HG03196 (cell line): ENCODE data around the gene ROBO2.

Experiments
- ATAC-seq: cut with Tn5 transposase; IDR thresholded peaks from one replicate; pipeline ENCODE4 v1.9.1; 2021; ENCODE audit not compliant: unreplicated experiment

ROBO2 gene

GRCh38 chr3:77051591-77051990, 11.7 kb downstream of the ROBO2 start:
- ATAC-seq = no peak

- no peak for ATAC-seq
Observed at GRCh38 chr3:77052051-77052501, 12.2 kb downstream of the ROBO2 start.

GRCh38 chr3:77052733-77053670, 13.1 kb downstream of the ROBO2 start:
- ATAC-seq = no peak

GRCh38 chr3:77053795-77054194, 13.9 kb downstream of the ROBO2 start:
- no peak for ATAC-seq

GRCh38 chr3:77055841-77056341, 16.0 kb downstream of the ROBO2 start:
- no peak for ATAC-seq

- ATAC-seq = no peak
Observed at GRCh38 chr3:77059354-77059753, 19.5 kb downstream of the ROBO2 start.

- no peak for ATAC-seq
Observed at GRCh38 chr3:77063423-77063822, 23.5 kb downstream of the ROBO2 start.

GRCh38 chr3:77065750-77066149, 25.9 kb downstream of the ROBO2 start:
- no peak for ATAC-seq

GRCh38 chr3:77066829-77067228, 26.9 kb downstream of the ROBO2 start:
- no peak for ATAC-seq

- no peak for ATAC-seq
Observed at GRCh38 chr3:77068808-77069207, 28.9 kb downstream of the ROBO2 start.

- ATAC-seq = no peak
Observed at GRCh38 chr3:77071364-77071763, 31.5 kb downstream of the ROBO2 start.

GRCh38 chr3:77071809-77072208, 31.9 kb downstream of the ROBO2 start:
- no peak for ATAC-seq

- ATAC-seq = no peak
Observed at GRCh38 chr3:77072232-77072631, 32.3 kb downstream of the ROBO2 start.

GRCh38 chr3:77078279-77078678, 38.4 kb downstream of the ROBO2 start:
- ATAC-seq = no peak

GRCh38 chr3:77079988-77080610, 40.2 kb downstream of the ROBO2 start:
- no peak for ATAC-seq

GRCh38 chr3:77081240-77081661, 41.4 kb downstream of the ROBO2 start:
- no peak for ATAC-seq

GRCh38 chr3:77084511-77084910, 44.6 kb downstream of the ROBO2 start:
- ATAC-seq = no peak

- no peak for ATAC-seq
Observed at GRCh38 chr3:77086408-77086807, 46.5 kb downstream of the ROBO2 start.

- ATAC-seq = no peak
Observed at GRCh38 chr3:77091809-77092208, 51.9 kb downstream of the ROBO2 start.

- no peak for ATAC-seq
Observed at GRCh38 chr3:77093101-77093500, 53.2 kb downstream of the ROBO2 start.

- no peak for ATAC-seq
Observed at GRCh38 chr3:77096145-77096544, 56.2 kb downstream of the ROBO2 start.
